Dedifferentiated amniotic fluid mesenchymal stem cell (primary cell): ENCODE results near the gene SDK1.

Experiments used
- DNase-seq: peaks from one replicate; pipeline ENCODE4 v3.0.0-alpha.2; 2016; ENCODE audit errors: extremely low spot score

The SDK1 gene

GRCh38 chr7:3463696-3464095 is 162.6 kb downstream of the SDK1 start:
- DNase-seq, result no peak

DNA sequence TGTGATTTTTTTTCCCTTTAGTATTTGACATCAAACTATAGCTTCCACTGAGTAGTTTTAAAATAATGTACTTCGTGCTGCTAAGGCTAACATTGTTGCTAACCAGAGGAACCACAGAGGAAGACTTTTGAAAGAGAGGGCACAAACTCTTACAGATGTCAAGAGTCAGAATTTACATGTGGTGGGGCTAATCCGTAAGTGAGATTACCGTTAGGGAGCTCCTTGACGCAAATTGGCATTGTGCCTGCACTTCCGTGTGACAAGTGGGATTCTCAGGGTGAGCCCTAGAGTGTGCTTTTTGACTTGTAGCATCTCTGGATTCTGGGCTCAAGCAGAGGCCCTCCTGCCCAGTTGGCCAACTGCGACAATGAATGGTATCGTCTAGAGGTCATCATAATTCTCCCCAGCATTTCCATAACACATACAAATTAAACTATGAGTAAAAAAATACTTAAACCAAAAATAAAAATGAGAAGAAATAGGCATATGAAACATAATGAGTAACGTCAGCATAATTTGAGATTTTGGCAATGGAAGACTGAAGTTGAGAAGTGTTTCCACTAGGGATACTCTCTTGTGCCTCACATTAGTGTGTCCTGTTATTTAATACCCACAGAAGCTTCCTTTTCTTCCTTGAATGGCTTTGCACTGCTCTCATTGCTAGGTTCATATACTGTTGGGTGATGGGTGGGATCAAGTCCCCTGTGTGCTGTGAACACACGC is 164.0 kb downstream of the SDK1 start:
- no peak for DNase-seq

- no peak for DNase-seq
These were observed 165.2 kb downstream of the SDK1 start for GRCh38 chr7:3466261-3466660.

DNA sequence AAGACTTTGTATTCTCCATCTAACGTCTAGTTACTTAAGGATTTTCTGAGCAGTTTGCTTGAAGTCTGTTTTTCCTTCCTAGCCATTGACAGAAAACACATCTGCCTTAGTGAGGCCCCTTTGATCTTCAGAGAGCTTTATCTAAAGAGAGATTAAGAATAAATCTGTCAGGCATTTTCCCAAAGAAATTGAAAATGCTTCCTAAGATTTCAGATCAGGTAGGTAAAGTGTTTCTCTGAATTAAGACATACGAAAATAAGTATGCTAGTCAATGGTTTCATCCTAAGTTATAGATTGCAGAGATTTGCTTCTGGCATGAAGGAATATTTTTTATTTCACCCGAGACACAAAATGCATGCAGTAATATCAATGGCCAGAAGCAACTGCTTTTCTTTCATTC is 168.6 kb downstream of the SDK1 start:
- DNase-seq, result no peak

DNA sequence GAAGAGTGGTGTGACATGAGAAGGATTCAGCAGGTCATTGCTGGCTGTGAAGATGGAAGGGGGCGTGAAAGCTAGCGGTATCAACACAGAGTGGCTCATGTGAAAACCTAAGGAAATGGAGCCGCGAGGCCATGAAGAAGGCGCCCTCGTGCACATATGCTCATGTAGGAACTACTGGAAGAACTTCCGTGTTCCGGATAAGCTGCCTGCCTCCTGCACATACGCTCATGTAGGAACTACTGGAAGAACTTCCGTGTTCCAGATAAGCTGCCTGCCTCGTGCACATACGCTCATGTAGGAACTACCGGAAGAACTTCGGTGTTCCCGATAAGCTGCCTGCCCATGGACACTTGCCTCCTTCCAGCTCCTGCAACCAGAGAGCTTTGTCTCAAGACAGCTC is 179.1 kb downstream of the SDK1 start:
- DNase-seq, result no peak

- no peak for DNase-seq
These were observed 180.4 kb downstream of the SDK1 start for GRCh38 chr7:3481435-3481834.

DNA sequence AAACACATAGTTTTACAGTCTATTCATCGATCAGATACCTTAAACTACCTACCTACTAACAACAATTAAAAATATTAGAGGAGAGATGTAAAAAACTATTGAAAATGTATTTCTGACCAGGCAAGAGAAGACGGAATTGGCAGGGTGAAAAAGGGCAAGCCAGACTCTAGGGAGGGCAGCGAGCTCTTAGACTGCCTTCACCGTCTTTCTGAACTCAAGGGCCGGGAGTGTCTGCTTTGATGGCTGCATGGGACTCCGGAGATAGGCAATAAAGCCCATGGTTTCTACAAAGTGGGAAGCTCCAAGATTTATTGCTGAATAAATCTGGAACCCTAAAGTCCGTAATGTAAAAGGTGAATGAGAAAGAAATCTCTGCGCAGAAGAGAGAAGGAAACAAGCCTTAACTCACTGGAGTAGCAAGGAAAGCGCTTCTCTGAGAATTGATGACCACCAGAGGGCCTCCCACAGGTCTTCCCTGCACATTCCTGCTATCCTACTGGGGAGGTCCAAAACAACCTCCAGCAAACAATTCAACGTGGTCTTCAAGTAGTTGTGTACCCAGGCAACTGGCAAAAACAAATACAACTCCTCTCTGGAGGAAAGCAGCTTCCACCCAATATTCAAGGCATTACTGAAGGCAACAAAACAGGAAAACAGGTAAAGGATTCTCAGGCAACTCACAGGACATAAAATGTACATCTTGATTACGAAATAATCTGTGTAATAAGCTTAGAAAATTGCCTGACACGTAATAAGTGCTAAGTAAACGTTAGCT is 181.3 kb downstream of the SDK1 start:
- no peak for DNase-seq

DNA sequence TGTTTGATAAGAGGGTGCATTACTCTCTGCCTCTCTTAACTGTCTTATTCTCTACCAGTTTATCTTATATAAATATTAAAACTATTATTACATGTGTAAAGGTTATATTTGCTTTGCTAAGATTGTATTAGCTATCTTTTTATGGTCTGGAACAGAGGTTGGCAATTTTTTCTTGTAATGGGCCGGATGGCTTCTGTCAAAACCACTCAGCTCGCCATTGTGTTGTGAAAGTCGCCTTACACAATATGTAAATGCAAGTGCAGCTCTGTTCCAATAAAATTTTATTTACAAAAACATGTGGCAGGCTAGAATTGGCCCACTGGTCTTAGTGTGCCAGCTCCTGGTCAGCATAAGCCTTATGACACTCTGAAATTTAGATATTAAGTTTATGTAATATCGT is 185.8 kb downstream of the SDK1 start:
- DNase-seq, result no peak

- DNase-seq, result no peak
These were observed 187.8 kb downstream of the SDK1 start for GRCh38 chr7:3488829-3489228.

DNA sequence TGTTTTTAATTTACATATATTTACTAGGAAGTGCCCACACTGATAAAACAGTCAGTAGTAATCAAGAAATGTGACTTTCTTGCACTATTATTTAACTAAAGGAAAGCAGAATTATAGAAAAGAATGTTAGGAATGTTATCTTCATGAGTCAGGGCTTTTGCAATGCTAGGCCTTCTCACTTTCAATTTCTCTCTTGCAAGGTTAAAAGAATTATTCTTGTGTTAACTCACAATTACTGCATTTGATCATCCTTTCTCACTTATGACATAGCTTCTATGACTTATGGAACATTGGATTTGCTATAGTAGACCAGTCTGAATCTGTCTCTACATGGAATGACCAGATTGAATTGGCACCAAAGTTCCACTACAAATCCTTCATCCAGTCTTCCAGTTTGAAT is 192.4 kb downstream of the SDK1 start:
- DNase-seq, result peak; percentile 36

DNA sequence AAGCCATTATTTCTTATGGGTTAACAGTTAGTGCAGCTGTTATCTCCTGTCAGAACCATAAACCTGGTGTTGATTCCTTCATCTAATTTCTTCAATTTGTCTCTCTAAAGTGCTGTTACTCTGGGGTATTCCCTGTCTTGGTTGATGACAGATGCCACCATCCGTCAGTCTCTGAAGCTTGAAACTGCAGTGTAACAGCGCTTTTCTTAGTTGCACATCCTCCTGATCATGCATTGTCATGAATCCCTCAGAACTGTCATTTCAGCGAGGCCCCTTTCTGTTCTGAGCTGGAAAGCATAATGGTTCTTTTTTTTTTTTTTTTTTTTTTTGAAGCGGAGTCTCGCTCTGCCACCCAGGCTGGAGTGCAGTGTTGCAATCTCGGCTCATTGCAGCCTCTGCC is 193.9 kb downstream of the SDK1 start:
- DNase-seq, result no peak

DNA sequence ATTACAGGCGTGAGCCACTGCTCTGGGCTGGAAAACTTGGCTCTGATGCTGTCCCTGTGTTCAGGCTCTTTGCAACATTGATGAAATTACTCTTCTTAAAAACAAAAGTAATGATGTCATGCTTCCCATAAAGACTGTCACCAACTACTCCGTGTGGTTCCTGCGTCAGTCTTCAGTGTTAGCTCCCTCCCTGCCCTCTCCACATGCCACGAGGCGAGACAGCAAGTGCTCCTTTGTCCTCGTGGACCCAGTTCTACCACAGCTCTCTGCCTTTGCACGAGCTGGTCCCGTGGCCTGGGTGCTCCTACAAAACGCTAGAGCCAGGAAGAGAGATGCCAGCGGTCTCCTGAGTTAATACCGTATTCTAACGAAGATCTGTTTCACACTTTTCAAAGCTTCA is 194.5 kb downstream of the SDK1 start:
- DNase-seq, result no peak

DNA sequence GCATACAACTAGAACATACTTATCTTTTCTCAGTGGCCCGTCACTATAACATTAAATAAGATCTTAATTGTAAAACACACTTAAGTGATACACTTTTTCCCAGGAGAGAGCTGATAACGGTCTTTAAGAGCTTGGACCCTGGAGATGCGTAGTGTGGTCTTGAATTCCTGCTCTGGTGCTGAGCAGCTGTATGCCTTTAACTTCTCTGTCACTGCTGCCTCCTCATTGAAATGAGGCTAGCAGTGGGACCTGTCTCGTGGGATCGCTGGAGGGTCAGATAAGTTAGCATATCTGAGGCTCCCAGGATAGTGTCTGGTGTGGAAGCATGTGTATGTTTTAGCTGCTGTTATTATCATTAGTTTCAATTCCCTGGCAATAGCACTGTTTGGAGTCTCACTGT is 194.9 kb downstream of the SDK1 start:
- no peak for DNase-seq

DNA sequence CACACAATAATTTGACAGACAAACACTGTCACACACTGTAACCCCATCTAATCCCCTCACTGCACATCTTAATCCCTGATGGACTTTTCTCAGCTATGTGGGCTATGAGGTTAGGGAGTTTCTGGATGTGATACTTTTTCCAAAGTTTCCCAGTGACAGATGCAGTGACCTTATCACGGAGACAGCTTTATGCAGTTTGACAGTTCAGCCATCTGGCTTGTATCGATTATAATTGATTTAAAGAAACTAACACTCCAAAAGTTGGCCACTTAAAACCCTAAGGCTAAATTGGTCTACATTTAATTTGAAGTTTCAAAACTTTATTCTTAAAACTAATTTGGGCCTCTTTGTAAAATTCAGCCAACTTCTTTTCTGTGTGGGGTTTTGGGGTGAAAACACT is 196.7 kb downstream of the SDK1 start:
- DNase-seq, result no peak

- no peak for DNase-seq
These were observed 200.6 kb downstream of the SDK1 start for GRCh38 chr7:3501671-3502070.

- no peak for DNase-seq
These were observed 203.3 kb downstream of the SDK1 start for GRCh38 chr7:3504384-3504783.

- DNase-seq, result no peak
These were observed 209.3 kb downstream of the SDK1 start for GRCh38 chr7:3510101-3511020.

GRCh38 chr7:3517344-3517743 is 216.3 kb downstream of the SDK1 start:
- no peak for DNase-seq

- peak; percentile 36 for DNase-seq
These were observed 217.5 kb downstream of the SDK1 start for GRCh38 chr7:3518546-3518945.

GRCh38 chr7:3520206-3520605 is 219.2 kb downstream of the SDK1 start:
- no peak for DNase-seq

DNA sequence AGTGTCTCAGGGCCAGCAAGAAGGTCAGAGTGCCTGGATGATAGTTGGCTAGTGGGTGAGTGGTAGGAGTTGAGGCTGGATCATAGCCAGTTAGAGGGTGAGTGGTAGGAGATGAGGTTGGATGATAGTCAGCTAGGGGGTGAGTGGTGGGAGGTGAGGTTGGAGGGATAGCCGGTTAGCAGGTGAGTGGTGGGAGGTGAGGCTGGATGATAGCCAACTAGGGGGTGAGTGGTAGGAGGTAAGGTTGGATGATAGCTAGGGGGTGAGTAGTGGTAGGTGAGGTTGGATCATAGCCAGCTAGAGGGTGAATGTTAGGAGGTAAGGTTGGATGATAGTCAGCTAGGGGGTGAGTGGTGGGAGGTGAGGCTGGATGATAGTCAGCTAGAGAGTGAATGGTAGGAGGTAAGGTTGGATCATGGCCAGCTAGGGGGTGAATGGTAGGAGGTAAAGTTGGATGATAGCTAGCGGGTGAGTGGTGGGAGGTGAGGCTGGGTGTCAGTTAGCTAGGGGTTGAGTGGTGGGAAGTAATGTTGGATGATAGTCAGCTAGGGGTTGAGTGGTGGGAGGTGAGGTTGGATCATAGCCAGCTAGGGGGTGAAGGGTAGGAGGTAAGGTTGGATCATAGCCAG is 226.6 kb downstream of the SDK1 start:
- DNase-seq, result no peak

GRCh38 chr7:3533040-3533439 is 232.0 kb downstream of the SDK1 start:
- DNase-seq, result no peak
